DND-41 (cell line): ENCODE data around the gene SPACA7.

Experiments
- ATAC-seq: fragments of 200-7000 bp; cut with Tn5 transposase; 3 replicates; pipeline ENCODE4 v1.9.1; 2021; ENCODE audit warnings: low read depth; ENCODE audit not compliant: insufficient read depth
- DNase-seq: peaks from one replicate; pipeline ENCODE4 v3.0.0-alpha.2; 2020
- H2AFZ ChIP-seq: 2 replicates; pipeline ENCODE4 v1.6.0; 2012; ENCODE audit warnings: low read depth, low read length
- H3K27ac ChIP-seq: 2 replicates; pipeline ENCODE4 v1.5.1; 2012; ENCODE audit warnings: low read length, inconsistent platforms
- H3K27me3 ChIP-seq: fragments of 200-600 bp; sonication (generic); 2 replicates; pipeline ENCODE4 v1.6.0; 2012; ENCODE audit warnings: low read length, mild to moderate bottlenecking, inconsistent platforms; ENCODE audit not compliant: insufficient read depth, poor library complexity
- H3K36me3 ChIP-seq: 2 replicates; pipeline ENCODE4 v1.5.1; 2012; ENCODE audit warnings: low read length, inconsistent platforms; ENCODE audit not compliant: insufficient read depth
- H3K4me1 ChIP-seq: 2 replicates; pipeline ENCODE4 v1.5.1; 2012; ENCODE audit warnings: mild to moderate bottlenecking, low read length; ENCODE audit not compliant: insufficient read depth
- H3K4me2 ChIP-seq: 2 replicates; pipeline ENCODE4 v1.6.0; 2012; ENCODE audit warnings: mild to moderate bottlenecking, moderate library complexity, low read length, inconsistent platforms; ENCODE audit not compliant: insufficient read depth
- H3K4me3 ChIP-seq, 2 experiments: fragments of 200-600 bp in 1 of 2; shearing (Covaris generic) in 1 of 2; 2 replicates each; pipeline ENCODE4 v1.5.1; 2012 to 2016; ENCODE audit warnings: inconsistent platforms in 2 of 2, low read length in 2 of 2, mild to moderate bottlenecking in 2 of 2, low read depth in 1 of 2, moderate library complexity in 1 of 2
- H3K79me2 ChIP-seq: 2 replicates; pipeline ENCODE4 v1.6.0; 2012; ENCODE audit warnings: low read length, inconsistent platforms; ENCODE audit not compliant: insufficient read depth
- H3K9ac ChIP-seq: 2 replicates; pipeline ENCODE4 v1.6.0; 2012; ENCODE audit warnings: low read depth, mild to moderate bottlenecking, inconsistent platforms, low read length, moderate library complexity
- H3K9me3 ChIP-seq: 2 replicates; pipeline ENCODE4 v1.5.1; 2012; ENCODE audit warnings: low read length, moderate library complexity, mild to moderate bottlenecking, inconsistent platforms; ENCODE audit not compliant: insufficient read depth, severe bottlenecking
- H4K20me1 ChIP-seq: 2 replicates; pipeline ENCODE4 v1.6.0; 2012; ENCODE audit warnings: low read length; ENCODE audit not compliant: insufficient read depth
- EZH2 ChIP-seq: IDR thresholded peaks from 3 replicates; pipeline ENCODE4 v1.6.1; 2012; ENCODE audit warnings: borderline replicate concordance, low read depth, mild to moderate bottlenecking, moderate library complexity, low read length, inconsistent platforms; ENCODE audit not compliant: severe bottlenecking
- TF ChIP-seq, protein P1 (sequence below): IDR thresholded peaks from 2 replicates; pipeline ENCODE4 v1.5.1; 2012; ENCODE audit warnings: borderline replicate concordance, low read length, moderate library complexity, mild to moderate bottlenecking; ENCODE audit not compliant: poor library complexity, severe bottlenecking; ENCODE audit errors: extremely low read depth

Gene SPACA7

DNA sequence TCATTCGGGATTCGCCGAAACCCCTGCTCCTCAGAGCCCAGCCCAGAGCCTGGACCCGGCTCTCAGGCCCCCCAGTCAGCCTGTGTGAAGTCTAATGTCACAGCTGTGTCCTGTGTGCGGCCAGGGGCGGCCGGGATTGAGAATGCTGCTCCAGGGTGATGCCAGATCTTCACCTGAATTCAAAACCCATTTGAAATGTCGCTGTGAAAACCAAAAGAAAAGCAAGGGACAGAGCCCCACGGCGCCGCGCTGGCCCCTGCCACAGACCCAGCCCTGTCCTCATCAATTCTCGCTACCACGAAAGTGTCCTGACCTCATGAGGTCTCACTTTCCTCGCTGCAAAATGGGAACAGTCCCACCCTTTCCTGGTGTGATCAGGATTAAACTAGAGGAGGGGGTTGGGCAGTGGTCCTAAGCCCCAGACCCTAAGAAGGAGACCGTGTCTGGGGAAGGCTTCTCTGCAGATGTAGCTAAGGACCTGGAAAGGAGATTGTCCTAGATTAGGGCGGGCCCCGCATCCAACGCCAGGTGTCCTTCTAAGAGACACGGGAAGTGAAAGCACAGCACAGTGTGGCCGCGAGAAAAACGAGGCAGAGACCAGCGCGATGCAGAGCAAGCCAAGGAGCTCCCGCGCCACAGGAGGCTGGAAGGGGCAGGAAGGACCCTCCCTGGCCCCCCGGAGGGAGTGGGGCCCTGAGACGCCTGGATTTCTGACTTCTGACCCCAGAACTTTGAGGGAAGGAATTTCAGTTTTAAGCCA is 34.0 kb upstream of the SPACA7 start:
- Histone ChIP-seq H3K4me1 (no peaks in the 10 kb centered on the region), H3K27ac (no peak overlapping the region), H3K4me2 (no peak overlapping the region), H3K79me2 (no peaks in the 10 kb centered on the region), H3K27me3 (peaks cover 18% of the 10 kb centered on the region), H3K36me3 (no peaks in the 10 kb centered on the region), H3K9me3 (no peaks in the 10 kb centered on the region), H2AFZ (no peak overlapping the region), H4K20me1 (no peaks in the 10 kb centered on the region), H3K9ac (no peak overlapping the region), H3K4me3 (no peak overlapping the region)
- DNase-seq: no peak
- no peak for TF ChIP-seq EZH2
- TF ChIP-seq, protein P1, sequence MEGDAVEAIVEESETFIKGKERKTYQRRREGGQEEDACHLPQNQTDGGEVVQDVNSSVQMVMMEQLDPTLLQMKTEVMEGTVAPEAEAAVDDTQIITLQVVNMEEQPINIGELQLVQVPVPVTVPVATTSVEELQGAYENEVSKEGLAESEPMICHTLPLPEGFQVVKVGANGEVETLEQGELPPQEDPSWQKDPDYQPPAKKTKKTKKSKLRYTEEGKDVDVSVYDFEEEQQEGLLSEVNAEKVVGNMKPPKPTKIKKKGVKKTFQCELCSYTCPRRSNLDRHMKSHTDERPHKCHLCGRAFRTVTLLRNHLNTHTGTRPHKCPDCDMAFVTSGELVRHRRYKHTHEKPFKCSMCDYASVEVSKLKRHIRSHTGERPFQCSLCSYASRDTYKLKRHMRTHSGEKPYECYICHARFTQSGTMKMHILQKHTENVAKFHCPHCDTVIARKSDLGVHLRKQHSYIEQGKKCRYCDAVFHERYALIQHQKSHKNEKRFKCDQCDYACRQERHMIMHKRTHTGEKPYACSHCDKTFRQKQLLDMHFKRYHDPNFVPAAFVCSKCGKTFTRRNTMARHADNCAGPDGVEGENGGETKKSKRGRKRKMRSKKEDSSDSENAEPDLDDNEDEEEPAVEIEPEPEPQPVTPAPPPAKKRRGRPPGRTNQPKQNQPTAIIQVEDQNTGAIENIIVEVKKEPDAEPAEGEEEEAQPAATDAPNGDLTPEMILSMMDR: no peak
- no peak for ATAC-seq

DNA sequence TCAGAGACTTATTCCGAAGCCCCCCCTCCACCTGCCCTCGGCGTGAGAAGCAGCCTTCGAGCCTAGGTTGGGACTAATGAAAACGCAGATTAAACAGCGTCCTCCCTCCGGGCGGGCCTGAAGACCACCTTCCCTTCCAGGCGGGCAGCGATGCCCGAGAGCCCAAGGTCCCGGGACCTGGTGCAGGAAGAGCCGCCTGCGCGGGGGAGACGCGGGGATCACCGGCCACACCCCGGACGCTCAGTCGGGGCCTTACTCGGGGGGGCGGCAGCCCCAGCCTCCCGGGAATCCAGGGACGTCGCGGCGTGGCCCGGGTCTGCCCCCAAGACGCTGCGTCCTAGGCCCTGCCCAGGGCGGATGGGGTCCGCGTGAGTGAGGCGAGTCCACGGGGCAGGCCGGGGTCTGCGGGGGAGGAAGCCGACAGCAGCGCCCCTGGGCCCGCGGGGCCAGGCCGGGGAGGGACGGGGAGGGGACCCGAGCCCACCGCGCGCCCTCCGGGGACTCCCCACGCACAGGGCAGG is 33.3 kb upstream of the SPACA7 start:
- no peaks in the 10 kb centered on the region for H3K36me3 ChIP-seq
- H3K4me1 ChIP-seq: no peaks in the 10 kb centered on the region
- no peak for TF ChIP-seq EZH2
- TF ChIP-seq, protein P1: no peak
- no peak for ATAC-seq
- no peaks in the 10 kb centered on the region for H4K20me1 ChIP-seq
- no peak overlapping the region for H3K4me2 ChIP-seq
- H3K9me3 ChIP-seq: no peaks in the 10 kb centered on the region
- H2AFZ ChIP-seq: no peak overlapping the region
- no peak overlapping the region for H3K9ac ChIP-seq
- H3K4me3 ChIP-seq: no peak overlapping the region
- H3K27ac ChIP-seq: no peak overlapping the region
- peaks cover 22% of the 10 kb centered on the region for H3K27me3 ChIP-seq
- no peaks in the 10 kb centered on the region for H3K79me2 ChIP-seq
- no peak for DNase-seq

DNA sequence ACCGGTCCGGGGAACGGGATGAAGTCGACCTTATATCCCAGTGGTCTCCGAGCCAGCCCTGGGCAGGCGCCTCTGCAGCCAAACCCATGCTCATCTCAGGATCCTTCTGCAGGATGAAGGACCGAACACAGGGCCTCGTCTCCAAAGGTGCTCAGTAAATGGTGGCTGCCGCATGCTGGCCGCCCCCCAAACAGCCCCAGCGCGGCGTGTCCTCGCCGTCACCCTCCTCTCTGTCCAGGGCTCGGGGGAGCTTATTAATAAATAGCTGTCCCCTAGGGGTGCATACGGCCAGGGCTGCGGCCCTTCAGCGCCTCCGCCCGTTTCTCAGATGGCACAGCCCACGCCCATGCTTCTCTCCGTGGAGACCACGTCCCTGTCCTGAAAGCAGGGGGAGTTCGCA is 32.6 kb upstream of the SPACA7 start:
- H2AFZ ChIP-seq: no peak overlapping the region
- no peaks in the 10 kb centered on the region for H3K9me3 ChIP-seq
- ATAC-seq (no peak), DNase-seq (no peak)
- H3K9ac ChIP-seq: no peak overlapping the region
- TF ChIP-seq EZH2: no peak
- TF ChIP-seq, protein P1: no peak
- H3K27ac ChIP-seq: no peak overlapping the region
- no peak overlapping the region for H3K4me2 ChIP-seq
- no peaks in the 10 kb centered on the region for H3K36me3 ChIP-seq
- H3K4me3 ChIP-seq: no peak overlapping the region
- H3K79me2 ChIP-seq: no peaks in the 10 kb centered on the region
- no peaks in the 10 kb centered on the region for H3K4me1 ChIP-seq
- peaks cover 22% of the 10 kb centered on the region for H3K27me3 ChIP-seq
- no peaks in the 10 kb centered on the region for H4K20me1 ChIP-seq

DNA sequence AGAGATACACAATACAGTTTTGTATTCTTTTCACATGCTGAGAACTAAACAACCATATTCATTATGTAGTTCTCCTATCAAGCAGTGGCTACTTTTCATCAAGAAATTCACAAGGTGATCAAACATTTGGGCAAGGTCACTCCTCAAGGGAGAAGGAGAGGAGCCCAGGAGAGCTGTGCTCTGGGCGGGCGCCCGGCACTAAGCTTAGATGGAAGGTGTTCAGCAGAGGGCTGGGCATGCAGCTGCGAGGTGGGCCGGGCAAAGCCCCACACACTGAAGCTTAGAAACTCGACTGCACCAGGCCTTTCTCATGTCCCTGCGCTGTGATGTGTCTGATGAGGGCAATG is 30.4 kb upstream of the SPACA7 start:
- no peaks in the 10 kb centered on the region for H3K9me3 ChIP-seq
- H3K4me1 ChIP-seq: no peaks in the 10 kb centered on the region
- no peaks in the 10 kb centered on the region for H3K36me3 ChIP-seq
- no peak overlapping the region for H3K9ac ChIP-seq
- H3K4me3 ChIP-seq: no peak overlapping the region
- no peak overlapping the region for H2AFZ ChIP-seq
- H3K27me3 ChIP-seq: peaks cover 21% of the 10 kb centered on the region
- H3K27ac ChIP-seq: no peak overlapping the region
- DNase-seq (no peak), ATAC-seq (no peak)
- no peaks in the 10 kb centered on the region for H4K20me1 ChIP-seq
- no peaks in the 10 kb centered on the region for H3K79me2 ChIP-seq
- H3K4me2 ChIP-seq: no peak overlapping the region
- TF ChIP-seq, protein P1: no peak
- no peak for TF ChIP-seq EZH2
